HG03060 (cell line): ENCODE measurements around the gene DZANK1.
"Not testable (repeated sequence)": the region's sequence is repeated elsewhere in the genome, so short reads cannot be mapped to it uniquely, and the experiment has no call there.

Experiments
- ATAC-seq: cut with Tn5 transposase; IDR thresholded peaks from one replicate; pipeline ENCODE4 v1.9.1; 2021; ENCODE audit warnings: low read depth, moderate number of reproducible peaks; ENCODE audit not compliant: unreplicated experiment

DZANK1 gene

DNA sequence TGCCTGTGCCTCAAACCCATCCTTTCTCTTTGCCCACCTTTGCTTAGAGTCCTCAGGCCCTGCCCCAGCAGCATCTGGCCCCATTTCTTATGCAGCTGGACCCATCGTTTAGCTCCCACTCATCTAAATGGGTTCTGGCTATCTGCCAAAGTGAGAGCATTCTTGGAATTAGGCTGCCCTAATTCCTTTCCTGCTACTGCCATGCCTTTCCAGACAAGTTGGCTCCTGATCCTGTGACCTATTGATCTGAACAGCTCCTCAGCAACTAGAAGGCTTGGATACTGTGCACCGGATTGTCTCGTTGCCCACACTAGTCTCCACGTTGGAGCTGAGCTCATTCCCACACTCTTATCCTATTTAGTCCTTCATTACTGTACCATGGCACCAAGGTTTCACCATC, 22.9 kb downstream of the DZANK1 start:
- ATAC-seq = no peak

GRCh38 chr20:18440403-18440802, 26.4 kb downstream of the DZANK1 start:
- ATAC-seq = no peak

GRCh38 chr20:18436847-18437246, 30.0 kb downstream of the DZANK1 start:
- ATAC-seq = no peak

DNA sequence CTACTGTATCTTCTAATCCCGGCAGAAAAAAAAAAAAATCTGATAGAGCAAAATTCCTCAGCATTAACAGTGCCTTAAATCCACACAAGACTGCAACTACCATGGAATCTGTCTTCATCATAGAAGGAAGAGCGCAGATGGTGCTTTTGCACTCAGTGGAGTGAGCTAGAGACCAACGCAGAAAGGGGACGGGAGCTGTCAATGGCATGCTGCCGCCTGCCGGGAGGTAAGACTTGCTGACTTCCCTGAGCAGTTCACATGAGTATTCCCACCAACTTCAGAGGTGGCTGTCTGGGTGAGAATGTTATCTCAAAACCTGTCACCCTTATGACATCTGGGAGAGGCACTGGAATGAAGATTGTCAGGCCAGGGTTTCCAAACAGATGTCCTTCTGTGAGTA, 35.6 kb downstream of the DZANK1 start:
- ATAC-seq = no peak

DNA sequence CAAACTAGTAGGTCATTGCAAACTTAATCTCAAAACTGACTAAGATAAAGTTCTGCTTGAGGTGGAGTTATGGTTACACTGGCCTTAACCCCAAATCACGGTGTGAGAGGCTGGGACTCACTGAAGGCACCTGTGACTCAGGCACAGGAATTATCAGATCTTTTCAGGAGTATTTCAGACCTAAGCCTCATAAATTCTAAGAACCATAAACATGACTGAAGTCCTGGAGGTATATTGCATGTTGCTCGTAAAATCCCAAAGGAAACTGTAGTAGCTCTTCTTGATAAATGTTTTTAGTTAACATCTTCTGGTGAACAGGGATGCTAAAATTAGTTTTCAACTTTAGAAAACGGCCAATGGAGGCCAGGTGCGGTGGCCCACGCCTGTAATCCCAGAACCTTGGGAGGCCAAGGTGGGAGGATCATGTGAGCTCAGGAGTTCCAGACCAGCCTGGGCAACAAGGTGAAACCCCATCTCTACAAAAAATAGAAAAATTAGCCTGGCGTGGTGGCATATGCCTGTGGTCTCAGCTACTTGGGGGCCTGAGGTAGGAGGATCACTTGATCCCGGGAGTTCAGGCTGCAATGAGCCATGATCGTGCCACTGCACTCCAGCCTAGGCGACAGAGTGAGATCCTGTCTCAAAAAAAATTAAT, 36.5 kb downstream of the DZANK1 start:
- no peak for ATAC-seq

- no peak for ATAC-seq
Measured at GRCh38 chr20:18428490-18429173, 38.2 kb downstream of the DZANK1 start.

DNA sequence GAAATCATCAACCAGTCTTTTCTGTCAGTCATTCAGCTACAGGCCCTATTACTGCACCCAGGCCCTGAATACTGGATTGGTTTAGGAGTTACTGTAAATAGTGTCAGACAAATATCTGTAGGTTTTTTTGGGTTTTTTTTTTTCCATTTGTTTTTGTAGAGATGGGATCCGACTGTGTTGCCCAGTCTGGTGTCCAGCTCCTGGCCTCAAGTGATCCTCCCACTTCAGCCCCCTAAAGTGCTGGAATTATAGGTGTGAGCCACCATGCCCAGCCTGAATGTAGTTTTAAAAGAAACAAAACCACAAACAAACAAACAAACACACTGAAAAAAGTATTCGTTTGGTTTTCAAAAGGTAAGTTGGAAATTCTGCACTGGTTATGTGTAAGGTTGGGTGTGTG, 39.6 kb downstream of the DZANK1 start:
- ATAC-seq = no peak

GRCh38 chr20:18421608-18422007, 45.2 kb downstream of the DZANK1 start:
- ATAC-seq = no peak

GRCh38 chr20:18416486-18416885, 50.3 kb downstream of the DZANK1 start:
- ATAC-seq = no peak

DNA sequence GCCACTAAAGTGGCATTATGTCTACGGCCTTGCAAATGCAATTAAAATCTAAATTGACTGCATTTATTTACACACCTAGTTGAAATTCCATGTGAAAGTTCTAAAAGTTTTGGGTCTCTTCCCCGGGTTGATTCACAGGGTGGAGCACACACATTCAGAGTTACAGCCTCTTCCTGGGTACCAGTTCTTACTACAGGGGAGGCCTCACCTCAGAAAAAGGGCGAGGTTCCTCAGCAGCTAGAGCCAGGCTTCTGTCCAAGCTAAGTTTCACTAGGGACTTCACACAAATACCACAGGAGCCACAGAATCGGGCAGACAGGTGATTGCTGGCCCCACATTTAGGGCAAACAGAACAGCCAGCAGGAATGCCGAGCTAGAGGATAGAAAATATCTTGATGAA, 52.7 kb downstream of the DZANK1 start:
- ATAC-seq = no peak

DNA sequence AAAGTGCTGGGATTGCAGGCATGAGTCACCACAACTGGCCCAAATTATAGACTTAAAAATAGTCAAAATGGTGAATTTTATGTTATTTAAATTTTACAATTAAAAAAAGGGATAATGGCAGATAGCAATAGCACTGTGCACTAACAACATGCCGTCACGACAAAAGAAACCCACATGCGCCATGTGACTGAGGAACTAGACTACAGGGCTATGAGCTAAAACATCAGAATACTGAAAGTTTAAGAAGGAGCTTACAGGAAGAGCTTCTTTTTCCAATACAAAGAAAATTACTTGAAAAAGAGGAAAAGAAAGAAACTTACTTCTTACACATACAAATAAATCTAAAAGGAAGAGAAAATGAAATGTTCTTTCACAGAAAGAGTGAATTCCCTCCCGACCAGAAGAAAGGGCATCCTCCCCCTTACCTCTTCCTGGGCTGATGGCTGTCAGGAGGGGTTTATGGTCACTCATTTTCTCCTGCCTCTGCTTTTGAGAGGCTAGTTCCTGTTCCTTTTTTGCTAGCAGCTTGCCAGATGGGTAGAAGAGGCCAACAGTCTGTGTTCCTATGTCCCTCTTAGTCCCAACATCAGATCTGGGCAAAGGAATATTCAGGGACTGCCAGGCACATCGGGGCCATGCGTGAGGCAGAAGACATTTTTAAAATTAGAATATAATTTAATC, 54.5 kb downstream of the DZANK1 start:
- ATAC-seq = no peak

DNA sequence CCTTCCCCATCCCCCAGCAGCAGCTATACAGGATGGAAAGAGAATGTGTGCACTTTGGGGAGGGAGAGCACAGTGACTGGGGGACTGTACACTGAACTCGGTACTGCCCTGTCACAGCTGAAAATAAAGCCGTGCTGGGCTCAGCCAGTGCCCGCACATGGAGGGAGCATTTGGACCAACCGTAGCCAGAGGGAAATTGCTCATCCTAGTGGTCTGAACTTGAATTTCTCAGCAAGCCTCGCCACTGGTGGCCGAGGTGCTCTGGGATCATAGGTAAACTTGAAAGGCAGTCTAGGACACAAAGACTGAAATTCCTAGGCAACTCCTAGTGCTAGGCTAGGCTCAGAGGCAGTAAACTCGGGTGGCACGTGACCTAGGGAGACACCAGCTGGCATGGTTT, 61.0 kb downstream of the DZANK1 start:
- ATAC-seq = no peak

DNA sequence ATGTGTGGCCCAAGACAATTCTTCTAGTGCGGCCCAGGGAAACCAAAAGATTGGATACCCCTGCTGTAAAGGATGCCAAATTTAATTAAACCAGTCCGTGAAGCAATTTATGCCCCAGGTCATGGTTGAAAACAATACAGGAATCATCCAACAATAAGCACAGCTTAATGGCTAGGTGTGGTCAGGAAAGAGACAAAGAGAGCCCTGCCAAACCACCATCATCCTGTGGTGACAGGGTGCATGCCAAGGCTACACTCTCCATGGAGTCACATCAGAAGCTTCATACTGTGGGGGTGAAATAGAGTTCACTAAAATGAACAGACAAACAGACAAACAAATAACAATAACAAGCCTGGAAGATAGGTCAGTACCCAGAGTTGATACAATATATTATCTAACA, 62.7 kb downstream of the DZANK1 start:
- no peak for ATAC-seq

- ATAC-seq = no peak
Measured at GRCh38 chr20:18403269-18403668, 63.6 kb downstream of the DZANK1 start.

DNA sequence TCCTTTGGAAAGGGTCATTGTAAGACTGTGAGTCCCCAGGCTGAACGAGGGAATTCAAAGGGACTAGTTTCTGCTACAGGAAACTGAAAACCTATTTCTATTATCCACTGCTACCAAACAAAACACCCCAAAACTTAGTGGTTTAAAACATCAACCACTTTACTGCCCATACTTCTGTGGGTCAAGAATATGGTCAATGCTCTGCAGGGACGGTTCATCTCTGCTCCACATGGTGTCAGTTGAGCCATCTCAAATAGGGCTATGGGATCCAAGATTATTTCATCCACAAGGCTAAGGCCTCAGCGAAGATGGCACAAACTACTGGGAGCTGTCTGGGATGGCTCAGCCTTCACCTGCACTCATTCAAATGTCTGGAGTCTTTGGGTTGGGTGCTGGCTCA, 65.5 kb downstream of the DZANK1 start:
- ATAC-seq = no peak

DNA sequence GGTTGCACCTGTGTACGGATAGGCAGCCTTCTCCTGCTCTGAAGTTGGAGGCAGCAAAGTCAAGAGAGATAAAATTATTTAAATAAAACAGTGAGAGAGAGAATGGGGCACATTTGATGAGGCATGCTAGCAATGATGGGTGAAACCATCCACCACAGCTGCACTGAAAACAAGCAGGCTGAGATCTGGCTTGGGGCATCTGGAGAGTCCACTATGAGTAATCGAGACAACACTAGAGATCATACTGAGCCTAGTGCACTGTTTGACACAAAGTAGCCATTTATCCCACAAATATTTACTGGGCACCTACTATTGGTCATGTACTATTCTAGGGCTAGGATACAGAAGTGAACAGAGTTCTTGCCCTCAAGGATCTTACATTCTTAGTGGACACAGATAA, 66.4 kb downstream of the DZANK1 start:
- ATAC-seq = no peak

DNA sequence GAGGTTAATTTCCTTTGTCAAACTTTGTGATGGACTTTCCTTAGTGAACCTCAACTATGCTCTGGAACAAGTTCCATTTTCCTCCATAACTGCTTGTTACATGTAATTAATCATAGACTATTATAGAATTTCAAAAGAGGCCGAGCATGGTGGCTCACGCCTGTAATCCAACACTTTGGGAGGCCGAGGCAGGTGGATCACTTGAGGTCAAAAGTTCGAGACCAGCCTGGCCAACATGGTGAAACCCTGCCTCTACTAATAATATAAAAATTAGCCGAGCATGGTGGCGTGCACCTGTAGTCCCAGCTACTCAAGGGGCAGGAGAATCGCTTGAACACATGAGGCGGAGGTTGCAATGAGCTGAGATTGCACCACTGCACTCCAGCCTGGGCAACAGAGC, 68.1 kb downstream of the DZANK1 start:
- ATAC-seq = not testable (repeated sequence)

GRCh38 chr20:18397030-18397429, 69.8 kb downstream of the DZANK1 start:
- no peak for ATAC-seq

DNA sequence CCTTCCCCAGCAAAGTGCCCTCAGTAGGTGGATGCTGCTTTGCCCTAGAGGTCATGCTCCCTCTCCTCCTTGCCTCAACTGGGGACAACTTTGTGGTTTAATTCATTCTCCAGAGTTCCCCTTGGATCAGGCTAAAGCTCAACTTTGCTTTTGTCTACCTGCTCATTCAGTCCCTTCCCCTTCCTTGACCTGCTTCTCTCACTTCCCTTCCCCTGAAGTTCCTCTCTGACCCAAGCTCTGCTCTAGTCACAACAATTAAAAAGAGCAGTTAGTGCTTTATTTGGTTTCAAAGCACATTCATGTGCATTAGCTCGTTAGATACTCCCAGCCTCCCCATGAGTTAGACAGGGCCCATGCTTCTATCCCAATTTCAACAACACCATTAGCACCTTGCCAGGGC, 71.3 kb downstream of the DZANK1 start:
- no peak for ATAC-seq

GRCh38 chr20:18394363-18394762, 72.5 kb downstream of the DZANK1 start:
- ATAC-seq = no peak

DNA sequence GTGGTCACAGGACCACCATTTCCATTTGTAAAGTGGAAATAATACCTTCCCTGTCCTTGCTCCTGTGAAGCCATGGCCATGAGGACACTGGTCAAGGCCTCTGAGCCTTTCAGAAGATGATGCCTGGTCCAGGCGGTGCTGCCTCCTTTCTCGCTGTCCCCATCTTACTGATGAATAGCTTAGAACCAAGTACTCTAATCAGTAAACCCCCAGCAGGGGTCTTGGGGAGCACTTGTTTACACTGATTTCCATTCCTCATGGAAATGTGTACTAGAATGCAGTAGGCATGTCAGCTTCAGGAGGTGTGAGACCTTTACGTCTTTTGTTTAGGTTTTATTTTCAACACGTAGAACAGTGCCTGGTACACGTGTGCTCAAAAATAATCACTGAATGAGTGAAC, 75.1 kb downstream of the DZANK1 start:
- ATAC-seq = no peak

- ATAC-seq = no peak
Measured at GRCh38 chr20:18390201-18390600, 76.6 kb downstream of the DZANK1 start.
